Ishikawa (cell line): ENCODE results near the gene PDS5B.

Experiments
- CEBPB ChIP-seq: IDR thresholded peaks from 2 replicates; pipeline ENCODE4 v1.6.1; 2012
- CREB1 ChIP-seq: IDR thresholded peaks from 2 replicates; pipeline ENCODE4 v1.6.1; 2012; ENCODE audit warnings: low read depth
- EGR1 ChIP-seq: IDR thresholded peaks from 2 replicates; pipeline ENCODE4 v1.6.1; 2012
- EP300 ChIP-seq: IDR thresholded peaks from 2 replicates; pipeline ENCODE4 v1.6.1; 2012; ENCODE audit warnings: borderline replicate concordance
- MAX ChIP-seq: IDR thresholded peaks from 2 replicates; pipeline ENCODE4 v1.6.1; 2012
- TAF1 ChIP-seq: IDR thresholded peaks from 2 replicates; pipeline ENCODE4 v1.6.1; 2012; ENCODE audit warnings: low read depth, mild to moderate bottlenecking
- TEAD4 ChIP-seq: IDR thresholded peaks from 2 replicates; pipeline ENCODE4 v1.6.1; 2012

GRCh38 chr13:32659736-32660135 is 73.5 kb downstream of the PDS5B start:
- TF ChIP-seq EP300: no peak
- no peak for TF ChIP-seq CEBPB
- no peak for TF ChIP-seq TEAD4
- TF ChIP-seq EGR1: no peak
- TF ChIP-seq TAF1: no peak
- TF ChIP-seq MAX: no peak
- no peak for TF ChIP-seq CREB1
